Activated CD4-positive, alpha-beta T cell treated with anti-CD3 and anti-CD28 coated beads for 24 hours (primary cell): ENCODE measurements around the gene NUDT3.
"Not testable (repeated sequence)": the region's sequence is repeated elsewhere in the genome, so short reads cannot be mapped to it uniquely, and the experiment has no call there.

Experiments used
- DNase-seq, 2 donors: peaks; one replicate each; pipeline ENCODE4 v3.0.0-alpha.2; 2020; ENCODE audit warnings: low read depth in 2 of 2

Gene NUDT3

DNA sequence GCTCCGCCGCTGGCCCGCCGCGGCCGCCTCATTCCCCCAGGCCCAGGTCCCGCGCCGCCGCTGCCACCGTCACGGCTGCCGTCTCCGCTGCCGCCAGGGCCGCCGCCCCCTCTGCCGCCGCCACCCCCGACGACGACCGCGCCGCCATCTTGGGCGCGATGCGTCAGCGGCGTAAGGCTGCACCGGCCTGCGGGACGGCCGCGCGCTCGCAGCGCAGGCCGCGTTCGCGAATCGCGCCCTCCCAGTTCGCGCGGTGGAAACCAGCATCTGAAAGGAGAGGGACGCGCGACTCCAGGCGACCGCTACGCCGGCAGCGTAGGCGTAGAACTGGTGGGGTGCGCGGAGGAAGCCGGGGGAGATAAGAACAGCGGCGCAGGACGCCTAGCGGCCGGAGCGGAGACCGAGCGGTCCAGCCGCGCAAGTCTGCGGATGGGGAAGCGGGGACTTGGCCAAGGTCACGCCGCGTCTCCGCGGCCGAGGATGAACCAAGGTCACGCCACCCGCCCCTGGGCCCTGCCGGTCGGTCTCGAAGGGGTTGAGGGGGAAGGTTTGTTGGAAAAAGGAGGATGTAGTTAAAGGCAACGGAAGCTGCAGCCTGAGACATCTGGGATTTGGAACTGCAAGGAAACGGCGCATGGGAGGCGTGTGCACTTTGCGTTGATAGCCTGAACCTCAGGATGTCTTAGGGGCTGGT is at the start of gene NUDT3:
Gene NUDT3, minus strand, starts transcription at position 173 of the 694 bp plus-strand sequence. CDS start 307 bp downstream, outside the sequence.
- DNase-seq = peak; percentile 84 to 88

DNA sequence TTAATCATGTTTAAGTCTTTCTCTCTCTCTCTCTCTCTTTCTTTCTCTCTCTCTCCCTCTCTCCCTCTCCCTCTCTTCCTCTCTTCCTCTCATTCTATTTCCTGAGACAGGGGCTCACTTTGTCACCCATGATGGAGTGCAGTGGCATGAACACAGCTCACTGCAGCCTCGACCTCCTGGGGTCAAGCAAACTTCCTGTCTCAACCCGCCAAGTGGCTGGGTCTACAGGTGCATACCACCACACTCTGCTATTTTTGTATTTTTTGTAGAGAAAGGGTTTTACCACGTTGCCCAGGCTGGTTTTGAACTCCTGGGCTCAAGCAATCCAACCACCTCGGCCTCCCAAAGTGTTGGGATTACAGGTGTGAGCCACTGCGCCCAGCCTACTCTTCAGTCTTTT is 49.1 kb upstream of the NUDT3 start:
- DNase-seq = no peak

DNA sequence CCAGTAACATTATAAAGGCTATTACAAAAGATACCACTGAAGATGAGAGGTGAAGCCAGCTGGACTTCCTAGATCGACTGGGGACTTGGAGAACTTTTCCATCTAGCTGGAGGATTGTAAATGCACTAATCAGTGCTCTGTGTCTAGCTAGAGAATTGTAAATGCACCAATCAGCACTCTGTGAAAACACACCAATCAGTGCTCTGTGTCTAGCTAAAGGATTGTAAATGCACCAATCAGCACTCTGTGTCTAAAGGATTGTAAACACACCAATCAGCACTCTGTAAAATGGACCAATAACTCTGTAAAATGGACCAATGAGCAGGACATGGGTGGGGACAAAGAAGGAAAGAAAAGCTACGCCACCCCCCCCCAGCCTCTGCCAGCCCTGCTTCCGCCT is 47.0 kb upstream of the NUDT3 start:
- DNase-seq = no peak

DNA sequence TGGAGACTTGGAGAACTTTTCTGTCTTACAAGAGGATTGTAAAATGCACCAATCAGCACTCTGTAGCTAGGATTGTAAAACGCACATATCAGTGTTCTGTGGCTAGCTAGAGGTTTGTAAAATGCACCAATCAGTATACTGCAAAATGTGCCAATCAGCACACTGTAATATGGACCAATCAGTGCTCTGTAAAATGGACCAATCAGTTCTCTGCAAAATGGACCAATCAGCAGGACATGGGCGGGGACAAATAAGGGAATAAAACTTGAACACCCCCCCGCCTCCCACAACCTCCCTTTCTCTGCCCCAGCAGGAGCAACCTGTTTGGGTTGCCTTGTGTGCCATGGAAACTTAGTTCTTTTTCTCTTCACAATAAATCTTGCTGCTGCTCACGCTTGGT is 46.2 kb upstream of the NUDT3 start:
- DNase-seq = no peak

DNA sequence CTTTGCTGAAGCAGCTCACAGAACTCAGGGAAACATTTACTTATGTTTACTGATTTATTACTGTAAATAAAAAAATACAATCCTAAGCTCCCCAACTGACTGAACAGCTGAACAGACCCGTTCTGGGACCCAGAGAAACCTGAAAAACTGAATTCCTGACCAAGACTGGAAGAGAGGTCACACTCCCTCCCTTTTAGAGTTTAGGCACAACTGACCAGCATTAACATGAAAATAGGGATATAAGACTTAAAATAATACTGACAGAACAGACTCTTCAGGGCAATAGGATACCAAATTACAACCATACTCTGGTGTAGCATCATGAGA is 45.1 kb upstream of the NUDT3 start:
- no peak for DNase-seq

DNA sequence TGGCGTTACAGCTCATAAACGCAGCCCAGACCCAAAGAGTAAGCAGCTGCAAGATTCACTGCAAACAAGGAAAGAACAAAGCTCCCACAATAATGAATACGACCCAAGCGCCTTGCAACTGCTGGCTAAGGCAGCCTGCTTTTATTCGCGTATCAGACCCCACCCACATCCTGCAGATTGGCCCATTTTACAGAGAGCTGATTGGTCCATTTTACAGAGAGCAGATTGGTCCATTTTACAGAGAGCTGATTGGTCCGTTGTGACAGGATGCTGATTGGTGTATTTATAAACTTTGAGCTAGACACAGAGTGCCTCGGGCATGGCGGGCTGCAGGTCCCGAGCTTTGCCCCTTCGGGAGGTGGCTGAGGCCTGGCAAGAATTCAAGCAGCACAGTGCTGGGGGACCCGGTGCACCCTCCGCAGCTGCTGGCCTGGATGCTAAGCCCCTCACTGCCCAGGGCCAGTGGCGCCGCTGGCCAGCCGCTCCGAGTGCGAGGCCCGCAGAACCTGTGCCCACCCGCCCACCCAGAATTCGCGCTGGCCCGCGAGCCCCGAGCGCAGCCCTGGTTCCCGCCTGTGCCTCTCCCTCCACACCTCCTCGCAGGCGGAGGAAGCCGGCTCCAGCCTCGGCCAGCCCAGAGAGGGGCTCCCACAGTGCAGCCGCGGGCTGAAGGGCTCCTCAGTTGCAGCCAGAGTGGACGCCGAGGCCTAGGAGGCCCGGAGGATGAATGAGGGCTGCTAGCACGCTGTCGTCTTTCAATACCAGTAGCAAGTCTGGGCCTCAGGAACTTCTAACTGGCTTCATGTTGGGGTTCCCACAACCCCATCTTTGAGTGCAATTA is 44.6 kb upstream of the NUDT3 start:
- no peak for DNase-seq

DNA sequence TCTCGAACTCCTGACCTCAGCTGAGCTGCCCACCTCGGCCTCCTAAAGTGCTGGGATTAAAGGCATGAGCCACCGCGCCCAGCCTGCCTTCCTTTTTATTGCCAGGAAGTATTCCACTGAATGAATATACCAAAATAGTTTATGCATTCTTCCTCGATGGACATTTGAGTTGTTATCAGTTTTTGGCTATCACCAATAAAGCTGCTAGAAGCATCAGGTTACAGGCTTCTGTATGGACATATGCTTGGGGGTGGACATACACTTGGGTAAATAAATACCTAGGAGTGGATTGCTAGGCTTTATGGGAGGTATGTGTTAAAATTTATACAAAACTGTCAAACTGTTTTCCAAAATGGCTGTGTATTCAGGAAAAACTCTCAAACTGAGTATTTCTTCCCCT is 43.4 kb upstream of the NUDT3 start:
- no peak for DNase-seq

DNA sequence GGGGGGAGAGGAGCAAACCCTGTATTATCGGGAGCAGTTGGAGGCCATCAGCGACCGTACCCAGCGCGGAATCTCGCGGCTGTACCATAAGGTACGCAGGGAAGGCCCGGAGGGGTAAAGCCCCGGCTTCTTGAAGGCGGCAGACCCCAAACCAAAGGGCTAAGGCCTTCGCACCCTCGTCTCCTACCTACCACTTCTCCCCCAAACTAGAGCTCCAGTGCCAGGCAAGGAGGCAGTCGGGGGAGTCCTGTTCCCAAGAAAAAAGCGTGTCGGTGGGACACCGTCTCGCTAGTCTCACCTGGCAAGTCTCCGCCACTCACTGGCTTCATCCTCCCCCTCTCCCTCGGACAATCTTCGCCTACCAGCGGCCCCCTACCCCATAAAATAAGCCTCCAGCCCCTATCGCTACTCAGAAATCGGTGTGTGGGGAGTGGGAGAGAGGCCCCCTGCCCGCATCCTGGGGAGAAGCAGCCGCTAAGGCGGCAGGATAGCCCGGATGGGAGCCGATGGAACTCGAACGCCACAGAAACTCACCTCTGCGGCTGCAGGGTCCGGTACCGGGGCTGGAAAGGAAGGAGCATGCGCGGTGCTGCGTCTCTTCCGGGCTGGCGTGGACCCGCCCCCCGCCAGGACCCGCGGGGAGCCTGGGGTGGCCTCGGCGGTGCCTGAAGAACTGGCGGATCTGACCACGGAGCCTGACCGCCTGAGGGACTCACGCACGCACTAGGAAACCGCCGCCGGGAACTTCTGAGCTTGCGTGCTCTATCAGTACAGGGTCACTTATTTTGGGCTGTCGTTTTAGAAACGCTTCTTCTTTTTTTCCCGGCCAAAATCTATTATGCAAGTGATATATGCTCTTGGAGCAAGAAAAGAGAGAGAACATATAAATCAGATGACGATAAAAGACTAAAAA is 33.3 kb upstream of the NUDT3 start, which contains the start of gene RPS10:
Gene RPS10, minus strand, starts transcription at position 572 of the 913 bp plus-strand sequence. CDS start 848 bp downstream, outside the sequence.
- peak; percentile 91 for DNase-seq

DNA sequence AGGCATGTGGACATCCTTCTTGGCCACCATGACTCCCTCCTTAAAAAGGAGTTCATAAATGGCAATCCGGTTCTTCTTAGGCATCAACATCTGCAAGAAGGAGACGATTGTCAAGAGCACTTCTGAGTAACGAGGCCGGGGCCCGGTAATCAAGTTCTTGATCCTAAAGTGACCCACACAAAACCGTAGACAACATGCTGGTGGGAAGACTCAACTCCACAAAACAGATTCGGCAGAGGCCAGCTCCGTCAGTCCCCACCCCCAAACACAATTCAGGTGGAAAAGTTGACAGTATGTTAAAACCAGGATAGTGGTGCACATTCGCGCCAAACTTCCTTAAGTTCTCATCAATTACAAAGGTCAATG is 32.6 kb upstream of the NUDT3 start:
- peak in 1 of 2 donors; percentile 19 for DNase-seq

DNA sequence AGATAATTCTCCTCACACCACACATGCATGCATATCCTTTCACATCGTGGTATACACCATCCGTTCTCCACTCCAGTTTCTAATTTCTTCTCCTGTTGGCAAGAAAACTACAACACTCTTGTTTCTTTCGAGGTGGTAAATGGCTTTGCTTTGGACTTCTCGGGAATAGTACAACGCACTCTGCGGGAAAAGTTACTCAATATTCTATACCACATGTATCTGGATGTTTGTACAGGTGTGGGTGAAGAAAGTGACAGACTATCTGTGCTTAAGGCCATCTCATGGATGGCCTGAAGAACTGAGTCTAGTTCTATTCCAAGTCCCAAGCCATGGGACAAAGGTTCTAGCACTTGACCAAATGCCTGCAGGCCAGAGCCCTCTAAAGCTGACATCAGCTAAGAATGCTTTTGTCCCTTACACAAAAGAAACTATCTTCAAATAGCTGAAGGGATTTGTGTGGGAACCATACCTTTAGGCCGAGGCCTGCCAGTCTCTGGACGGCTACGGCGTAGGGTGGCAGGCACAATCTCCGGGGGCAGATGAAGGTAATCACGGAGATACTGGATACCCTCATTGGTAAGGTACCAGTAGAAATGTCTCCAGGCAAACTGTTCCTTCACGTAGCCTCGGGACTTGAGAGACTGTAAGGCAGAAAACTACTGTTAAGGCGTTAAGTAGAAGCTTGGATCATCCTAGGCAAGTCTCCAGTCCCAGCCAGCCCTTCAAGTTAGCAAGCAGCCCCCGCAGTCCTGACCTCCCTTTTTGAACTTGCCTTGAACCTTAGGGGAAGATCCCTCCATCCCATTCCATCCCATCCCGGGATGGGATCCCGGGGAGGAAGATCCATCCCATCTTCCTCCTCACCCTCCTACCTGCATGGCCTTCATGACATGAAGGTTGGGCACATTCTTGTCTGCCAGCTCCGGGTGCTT is 32.0 kb upstream of the NUDT3 start:
- no peak for DNase-seq

DNA sequence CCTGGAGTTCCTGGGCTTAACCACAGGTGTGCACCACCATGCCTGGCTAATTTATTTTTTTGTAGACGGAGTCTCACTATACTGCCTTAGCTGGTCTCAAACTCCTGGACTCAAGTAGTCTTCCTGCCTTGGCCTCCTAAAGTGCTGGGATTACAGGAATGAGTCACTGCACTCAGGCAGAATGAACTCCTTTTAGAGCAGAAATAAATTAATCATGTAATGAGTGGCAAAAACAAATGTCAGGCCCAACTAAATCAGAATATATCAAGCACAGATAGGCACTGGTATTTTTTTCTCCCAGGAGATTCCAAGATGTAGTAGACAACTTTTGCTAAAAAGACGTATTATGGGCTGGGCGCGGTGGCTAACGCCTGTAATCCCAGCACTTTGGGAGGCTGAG is 30.8 kb upstream of the NUDT3 start:
- DNase-seq = no peak

DNA sequence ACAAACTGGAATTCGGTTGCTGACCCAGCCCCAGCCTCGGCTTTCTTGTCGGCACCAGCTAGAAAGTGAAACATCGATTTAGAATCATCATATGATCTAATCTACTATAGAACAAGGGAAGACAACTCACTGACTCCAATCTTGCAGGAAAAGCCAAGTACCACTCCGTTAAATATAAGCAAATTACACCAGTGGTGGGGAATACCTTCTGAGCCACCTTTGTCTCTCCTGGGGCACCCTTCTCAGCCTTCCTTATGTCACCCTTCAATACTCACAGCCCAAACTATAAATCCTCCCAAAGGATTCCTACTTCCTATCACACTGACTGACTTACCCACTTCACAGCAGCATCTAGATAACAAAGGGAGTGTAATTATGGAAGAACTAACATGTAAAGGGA is 25.9 kb upstream of the NUDT3 start:
- no peak for DNase-seq

DNA sequence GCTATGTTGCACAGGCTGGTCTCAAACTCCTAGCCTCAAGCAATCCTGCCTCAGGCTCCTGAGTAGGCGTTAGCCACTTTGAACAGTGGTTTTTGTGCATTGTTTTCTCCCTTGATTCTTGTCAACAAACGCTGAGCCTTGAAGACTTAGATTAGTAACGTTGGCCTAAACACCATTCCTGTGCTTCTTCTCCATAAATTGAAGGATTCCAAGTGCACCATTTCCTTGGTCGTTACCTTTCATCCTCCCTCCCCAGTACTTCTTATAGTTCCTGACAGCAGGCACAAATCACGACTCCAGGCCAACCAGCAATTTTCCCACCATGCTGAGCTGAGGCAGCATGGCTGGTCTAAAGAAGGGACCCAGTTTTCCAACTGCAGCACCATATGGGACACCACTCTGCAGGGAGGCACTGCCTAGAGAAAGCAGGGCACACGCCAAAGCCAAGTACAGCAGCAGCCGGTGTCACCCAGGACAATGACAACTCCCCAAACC is 24.5 kb upstream of the NUDT3 start:
- no peak for DNase-seq

DNA sequence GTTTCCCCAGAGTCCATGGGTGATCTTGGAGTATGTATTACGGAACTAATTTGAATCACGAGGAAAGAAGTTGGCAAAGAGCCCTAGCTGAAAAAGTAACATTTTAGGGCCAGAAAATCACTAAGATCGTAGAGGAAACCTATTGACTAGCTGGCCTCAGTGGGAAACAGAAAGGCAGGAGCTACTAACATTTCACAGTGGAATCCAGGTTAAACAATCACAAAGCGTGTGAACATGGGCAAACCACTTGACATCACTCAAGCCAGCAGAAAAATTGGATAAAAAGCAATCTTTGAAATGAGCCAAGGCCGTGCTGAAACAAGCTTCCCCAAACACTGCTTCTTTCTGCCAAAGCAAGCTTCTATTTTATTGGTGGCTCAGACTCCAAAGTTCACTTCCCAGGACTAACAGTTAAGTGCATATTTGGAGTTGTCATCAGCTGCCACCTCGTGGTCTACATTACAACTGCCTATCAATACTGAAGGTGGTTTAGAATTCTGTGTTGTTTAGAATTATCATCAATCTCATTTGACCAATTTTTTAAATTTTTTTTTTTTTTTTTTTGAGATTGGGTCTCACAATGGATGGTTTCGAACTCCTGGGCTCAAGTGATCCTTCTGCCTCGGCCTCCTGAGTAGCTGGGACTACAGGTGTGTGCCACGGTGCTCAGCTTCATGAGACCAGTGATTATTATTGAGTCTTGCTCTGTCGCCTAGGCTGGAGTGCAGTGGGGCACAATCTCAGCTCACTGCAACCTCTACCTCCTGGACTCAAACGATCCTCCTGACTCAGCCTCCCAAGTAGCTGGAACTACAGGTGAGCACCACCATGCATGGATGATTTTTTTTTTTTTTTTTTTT is 22.8 kb upstream of the NUDT3 start:
- DNase-seq = no peak

DNA sequence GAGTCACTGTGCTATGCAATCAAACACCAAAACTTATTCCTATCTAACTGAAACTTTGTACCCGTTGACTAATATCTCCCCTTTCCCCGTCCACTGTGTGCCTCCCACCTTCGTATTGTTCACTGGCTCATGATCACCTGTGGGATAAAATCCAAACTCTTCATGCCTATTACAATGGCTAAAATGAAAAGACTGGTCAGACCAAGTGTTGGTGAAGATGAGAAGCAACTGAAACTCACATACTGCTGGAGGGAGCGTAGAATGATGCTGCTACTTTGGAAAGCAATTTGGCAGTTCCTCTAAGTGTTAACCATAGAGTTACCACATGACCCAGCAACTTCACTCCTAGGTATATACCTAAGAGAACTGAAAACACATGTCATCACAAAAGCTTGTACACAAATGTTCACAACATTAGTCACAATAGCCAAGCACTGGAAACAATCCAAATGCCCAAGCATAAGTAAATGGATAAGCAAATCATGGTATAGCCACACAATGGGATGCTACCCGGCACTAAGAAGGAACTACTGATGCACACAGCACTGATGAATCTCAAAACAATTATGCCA is 20.3 kb upstream of the NUDT3 start:
- DNase-seq = no peak

DNA sequence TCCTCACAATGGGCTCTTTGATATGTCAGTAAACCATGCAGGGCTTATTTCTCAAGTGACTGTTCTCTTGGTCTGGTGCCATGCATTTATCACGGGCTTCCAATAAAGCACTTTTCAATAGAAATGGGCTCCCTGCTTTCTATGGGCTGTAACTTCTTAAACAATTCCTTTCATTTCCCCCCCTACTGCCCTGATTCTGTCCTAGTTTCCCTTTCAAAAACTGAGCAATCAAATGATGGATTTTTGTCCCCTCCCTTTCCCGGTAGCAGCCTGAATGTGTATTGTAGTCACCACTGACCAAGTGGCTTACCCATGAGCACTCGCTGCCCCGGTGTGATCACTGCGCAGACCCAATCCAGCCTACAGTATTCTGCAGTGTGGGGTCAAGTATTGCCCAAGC is 19.5 kb upstream of the NUDT3 start:
- no peak for DNase-seq

DNA sequence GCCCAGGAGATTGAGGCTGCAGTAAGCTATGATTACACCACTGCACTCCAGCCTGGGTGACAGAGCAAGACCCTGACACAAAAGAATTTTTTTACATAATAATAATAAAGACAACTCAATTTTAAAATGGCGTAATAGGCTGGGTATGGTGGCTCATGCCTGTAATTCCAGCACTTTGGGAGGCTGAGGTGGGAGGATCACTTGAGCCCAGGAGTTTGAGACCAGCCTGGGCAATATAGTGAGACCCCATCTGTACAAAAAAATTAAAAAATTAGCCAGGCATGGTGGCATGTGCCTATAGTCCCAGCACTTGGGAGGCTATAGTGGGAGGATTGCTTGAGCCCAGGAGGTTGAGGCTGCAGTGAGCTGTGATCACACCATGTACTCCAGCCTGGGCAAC is 15.4 kb upstream of the NUDT3 start:
- DNase-seq = not testable (repeated sequence)

DNA sequence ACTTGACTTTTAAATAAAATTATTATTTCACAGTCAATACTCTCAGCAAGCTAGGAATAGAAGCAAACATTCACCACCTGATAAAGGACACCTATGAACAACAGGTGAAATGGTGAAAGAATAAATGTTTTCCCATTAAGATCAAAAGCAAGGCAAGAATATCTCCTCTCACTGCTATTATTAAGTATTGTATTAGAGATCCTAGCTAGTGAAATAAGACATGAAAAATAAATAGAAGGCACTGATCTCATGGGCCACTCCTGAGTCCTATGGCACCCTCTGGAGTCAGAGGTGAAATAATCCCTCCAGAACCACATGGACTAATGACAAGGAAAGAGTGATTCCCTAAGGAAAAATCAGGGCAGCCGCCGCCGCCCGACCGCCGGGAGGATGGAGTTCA is 4.0 kb upstream of the NUDT3 start:
- no peak for DNase-seq

DNA sequence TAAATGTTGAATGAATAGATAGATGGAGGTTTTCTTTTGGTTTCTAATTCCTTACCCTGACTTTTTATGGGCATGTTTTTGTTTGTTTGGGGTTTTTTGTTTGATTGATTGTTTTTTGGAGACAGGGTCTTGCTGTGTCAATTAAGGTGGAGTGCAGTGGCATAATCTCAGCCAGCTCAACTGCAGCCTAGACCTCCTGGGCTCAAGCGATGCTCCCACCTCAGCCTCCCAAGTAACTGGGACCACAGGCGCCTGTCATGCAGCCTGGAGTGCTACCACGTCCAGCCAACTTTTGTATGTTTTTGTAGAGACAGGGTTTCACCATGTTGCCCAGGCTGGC is 1.5 kb upstream of the NUDT3 start:
- no peak for DNase-seq
